Liver (tissue), 3 donors: ENCODE measurements around the gene LEKR1.

ENCODE experiments used
- CTCF ChIP-seq: fragments of 150-350 bp; IDR thresholded peaks from 2 replicates; pipeline ENCODE4 v1.5.1; 2017; ENCODE audit warnings: improper control_type of control experiment, low read depth, low read length; ENCODE audit not compliant: missing input control
- GABPA ChIP-seq, 2 donors: IDR thresholded peaks in 1 of 2; conservative IDR thresholded peaks in 1 of 2; 2 replicates each; pipeline ENCODE4 v1.6.1; 2016; ENCODE audit warnings: antibody characterized with exemption in 2 of 2, mild to moderate bottlenecking in 1 of 2, moderate library complexity in 1 of 2
- JUND ChIP-seq, 2 donors: IDR thresholded peaks; 2 replicates each; pipeline ENCODE4 v1.6.1; 2016; ENCODE audit warnings: antibody characterized with exemption in 2 of 2
- MAX ChIP-seq: IDR thresholded peaks from 2 replicates; pipeline ENCODE4 v1.6.1; 2016; ENCODE audit warnings: antibody characterized with exemption
- RAD21 ChIP-seq, 2 donors: IDR thresholded peaks; 2 replicates each; pipeline ENCODE4 v1.6.1; 2016; ENCODE audit warnings: antibody characterized with exemption in 2 of 2, mild to moderate bottlenecking in 2 of 2
- RXRA ChIP-seq, 2 donors: IDR thresholded peaks; 2 replicates each; pipeline ENCODE4 v1.6.1; 2017 to 2018; ENCODE audit warnings: antibody characterized with exemption in 2 of 2, mild to moderate bottlenecking in 1 of 2
- ZBTB33 ChIP-seq: IDR thresholded peaks from 2 replicates; pipeline ENCODE4 v1.6.1; 2016; ENCODE audit warnings: antibody characterized with exemption
- donor health status: healthy.
- donor health status: healthy.

- TF ChIP-seq ZBTB33 (no peak), GABPA (IDR thresholded peaks at IDR 0.05 in 1 of 2, conservative IDR thresholded peaks at IDR 0.05 in 1 of 2) (no peak), CTCF (no peak), RXRA (IDR thresholded peaks at IDR 0.05) (no peak), JUND (IDR thresholded peaks at IDR 0.05) (no peak), RAD21 (IDR thresholded peaks at IDR 0.05) (no peak), MAX (no peak)
Observed at GRCh38 chr3:156814295-156814694, 11.9 kb upstream of the LEKR1 start.
